MM.1S (cell line): ENCODE data around the gene AQP12A.
"Not testable (repeated sequence)": the region's sequence is repeated elsewhere in the genome, so short reads cannot be mapped to it uniquely, and the experiment has no call there.

Experiments used
- DNase-seq: peaks from one replicate; pipeline ENCODE4 v3.0.0-alpha.2; 2015
- H2AFZ ChIP-seq: fragments of 300-600 bp; sonication (generic); 2 replicates; pipeline ENCODE4 v1.6.0; 2016; ENCODE audit warnings: antibody characterized with exemption, low read length
- H3F3A ChIP-seq: fragments of 300-600 bp; sonication (generic); 2 replicates; pipeline ENCODE4 v1.6.1; 2016; ENCODE audit warnings: mild to moderate bottlenecking, antibody characterized with exemption, low read length, moderate library complexity, mixed read lengths; ENCODE audit not compliant: insufficient read depth
- H3K27ac ChIP-seq: fragments of 300-600 bp; sonication (generic); 2 replicates; pipeline ENCODE4 v1.5.1; 2016; ENCODE audit warnings: mild to moderate bottlenecking, low read length
- H3K27me3 ChIP-seq: fragments of 300-600 bp; sonication (generic); replicated peaks from 2 replicates; pipeline ENCODE4 v1.6.0; 2016; ENCODE audit warnings: low read length; ENCODE audit not compliant: insufficient read depth
- H3K36me3 ChIP-seq: fragments of 300-600 bp; sonication (generic); replicated peaks from 2 replicates; pipeline ENCODE4 v1.6.1; 2016; ENCODE audit warnings: mild to moderate bottlenecking, low read length, mixed read lengths; ENCODE audit not compliant: insufficient read depth
- H3K4me1 ChIP-seq: fragments of 300-600 bp; sonication (generic); 2 replicates; pipeline ENCODE4 v1.6.1; 2016; ENCODE audit warnings: low read length, mixed read lengths
- H3K4me2 ChIP-seq: fragments of 300-600 bp; sonication (generic); 2 replicates; pipeline ENCODE4 v1.6.0; 2016; ENCODE audit warnings: low read depth, low read length
- H3K4me3 ChIP-seq: fragments of 300-600 bp; sonication (generic); 2 replicates; pipeline ENCODE4 v1.5.1; 2016; ENCODE audit warnings: low read length, mixed read lengths
- H3K79me2 ChIP-seq: fragments of 300-600 bp; sonication (generic); 2 replicates; pipeline ENCODE4 v1.6.1; 2016; ENCODE audit warnings: mixed run types, low read length, mixed read lengths
- H3K9ac ChIP-seq: fragments of 300-600 bp; sonication (generic); 2 replicates; pipeline ENCODE4 v1.6.1; 2016; ENCODE audit warnings: low read length, mixed read lengths
- H3K9me2 ChIP-seq: fragments of 300-600 bp; sonication (generic); replicated peaks from 2 replicates; pipeline ENCODE4 v1.6.1; 2016; ENCODE audit warnings: mild to moderate bottlenecking, low read length, mixed read lengths; ENCODE audit not compliant: insufficient read depth
- H3K9me3 ChIP-seq: fragments of 300-600 bp; sonication (generic); replicated peaks from 2 replicates; pipeline ENCODE4 v1.6.1; 2016; ENCODE audit warnings: mild to moderate bottlenecking, low read length, mixed read lengths; ENCODE audit not compliant: insufficient read depth
- H4K20me1 ChIP-seq: fragments of 300-600 bp; sonication (generic); 2 replicates; pipeline ENCODE4 v1.6.1; 2016; ENCODE audit warnings: mild to moderate bottlenecking, low read length, moderate library complexity, mixed read lengths; ENCODE audit not compliant: insufficient read depth
- CTCF ChIP-seq: fragments of 300-600 bp; sonication (generic); IDR thresholded peaks from 2 replicates; pipeline ENCODE4 v1.5.1; 2016; ENCODE audit warnings: antibody characterized with exemption, low read length, mixed read lengths
- EZH2 ChIP-seq: fragments of 300-600 bp; sonication (generic); optimal IDR thresholded peaks from 2 replicates; pipeline ENCODE3; 2017; ENCODE audit warnings: low read depth, mild to moderate bottlenecking, antibody characterized with exemption, low read length, mixed read lengths
- EZH2phosphoT487 ChIP-seq: fragments of 300-600 bp; sonication (generic); IDR thresholded peaks from 2 replicates; pipeline ENCODE4 v1.6.1; 2018; ENCODE audit warnings: antibody characterized with exemption, low read length

Gene AQP12A

GRCh38 chr2:240691631-240692420 is at the start of gene AQP12A:
Gene AQP12A (plus strand): TSS chr2:240691866. CDS start chr2:240691914, 48 bp downstream.
- H3K79me2 ChIP-seq, H3K9ac ChIP-seq, H3K4me3 ChIP-seq, H3K9me2 ChIP-seq, H3K9me3 ChIP-seq, H3F3A ChIP-seq, H3K36me3 ChIP-seq, H4K20me1 ChIP-seq, H3K4me1 ChIP-seq, DNase-seq, H2AFZ ChIP-seq, H3K4me2 ChIP-seq, H3K27ac ChIP-seq: not testable (repeated sequence)
- peaks cover 23% of the 10 kb centered on the region for H3K27me3 ChIP-seq

- Histone ChIP-seq H3K27ac (no peak overlapping the region), H3K36me3 (no peaks in the 10 kb centered on the region), H2AFZ (no peak overlapping the region), H3K9me3 (no peaks in the 10 kb centered on the region), H3K79me2 (no peaks in the 10 kb centered on the region), H3K4me3 (no peak overlapping the region), H3K9ac (no peak overlapping the region), H3K27me3 (peaks cover 17% of the 10 kb centered on the region), H3K4me1 (no peaks in the 10 kb centered on the region), H3K9me2 (no peaks in the 10 kb centered on the region), H3F3A (no peaks in the 10 kb centered on the region), H3K4me2 (no peak overlapping the region), H4K20me1 (no peaks in the 10 kb centered on the region)
- DNase-seq = no peak
- TF ChIP-seq EZH2phosphoT487 = no peak
- no peak for TF ChIP-seq EZH2
- TF ChIP-seq CTCF = no peak
These were observed 49.4 kb upstream of the AQP12A start for GRCh38 chr2:240642061-240642805.

- Histone ChIP-seq H3K4me3 (no peak overlapping the region), H2AFZ (no peak overlapping the region), H3K36me3 (no peaks in the 10 kb centered on the region), H3K79me2 (no peaks in the 10 kb centered on the region), H3K9ac (no peak overlapping the region), H3K9me3 (no peaks in the 10 kb centered on the region), H3F3A (no peaks in the 10 kb centered on the region), H3K27ac (no peak overlapping the region), H3K9me2 (no peaks in the 10 kb centered on the region), H4K20me1 (no peaks in the 10 kb centered on the region), H3K4me2 (no peak overlapping the region), H3K27me3 (peaks cover 17% of the 10 kb centered on the region), H3K4me1 (no peaks in the 10 kb centered on the region)
- DNase-seq = no peak
- TF ChIP-seq CTCF = no peak
- no peak for TF ChIP-seq EZH2phosphoT487
- no peak for TF ChIP-seq EZH2
These were observed 48.9 kb upstream of the AQP12A start for GRCh38 chr2:240642806-240643092.
